ENCODE data around the gene CABLES2. TPM values are rescaled to one million over a fixed set of nuclear protein-coding genes. Genes with fewer than 3 reads are reported as not detected.

Gene CABLES2
- total RNA-seq, 1 donor from 2014 or later: 1.0 TPM

DNA sequence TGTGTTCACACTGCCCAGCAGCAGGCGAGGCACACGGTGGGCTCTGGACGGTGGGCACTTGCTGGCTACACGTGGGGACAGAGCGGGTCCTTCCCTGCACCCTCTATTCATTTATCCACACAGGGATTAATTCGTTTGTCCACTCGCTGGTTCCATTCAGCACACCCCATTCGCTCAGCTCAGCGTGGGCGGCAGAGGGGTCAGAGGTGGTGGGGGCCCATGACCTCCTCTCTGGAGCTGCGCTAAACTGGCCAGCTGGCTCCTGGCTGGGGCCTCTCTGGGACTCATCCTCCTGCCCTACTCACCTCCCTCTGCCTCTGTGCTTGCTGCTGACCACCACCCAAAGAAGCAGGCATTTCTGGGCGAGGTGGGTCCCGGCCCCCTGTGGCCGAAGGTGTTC, 41.7 kb upstream of the CABLES2 start:
- peaks cover 36 to 71% (median 58%) of the 10 kb centered on the region in 3 donors for H3K27me3 ChIP-seq (ENCODE audit: control insufficient read depth in 3 of 3, insufficient read depth in 3 of 3, low read length in 3 of 3)

GRCh38 chr20:62448038-62448437, 41.0 kb upstream of the CABLES2 start:
- H3K27ac ChIP-seq (ENCODE audit: low read depth, low read length): no peak overlapping the region
- H3K9ac ChIP-seq (ENCODE audit: low read depth in 1 of 3, low read length in 3 of 3): no peak overlapping the region
- H3K9me3 ChIP-seq (ENCODE audit: control insufficient read depth in 3 of 3, low read length in 3 of 3): no peaks in the 10 kb centered on the region
- no peaks in the 10 kb centered on the region for H3K36me3 ChIP-seq (ENCODE audit: control insufficient read depth in 3 of 3, insufficient read depth in 3 of 3, low read length in 3 of 3)
- no peaks in the 10 kb centered on the region for H3K4me1 ChIP-seq (ENCODE audit: control insufficient read depth in 3 of 3, insufficient read depth in 3 of 3, low read length in 3 of 3)
- no peak overlapping the region for H3K4me3 ChIP-seq (ENCODE audit: low read length in 3 of 3)
- H3K27me3 ChIP-seq (ENCODE audit: control insufficient read depth in 3 of 3, insufficient read depth in 3 of 3, low read length in 3 of 3): peaks cover 36 to 65% (median 58%) of the 10 kb centered on the region in 3 donors

More for the DNA sequence above, 41.7 kb upstream of the CABLES2 start:
- no peaks in the 10 kb centered on the region for H3K4me1 ChIP-seq (ENCODE audit: control insufficient read depth in 3 of 3, insufficient read depth in 3 of 3, low read length in 3 of 3)
- no peak overlapping the region for H3K4me3 ChIP-seq (ENCODE audit: low read length in 3 of 3)
- no peak overlapping the region for H3K27ac ChIP-seq (ENCODE audit: low read depth, low read length)
- H3K9ac ChIP-seq (ENCODE audit: low read depth in 1 of 3, low read length in 3 of 3): no peak overlapping the region
- no peaks in the 10 kb centered on the region for H3K9me3 ChIP-seq (ENCODE audit: control insufficient read depth in 3 of 3, low read length in 3 of 3)
- no peaks in the 10 kb centered on the region for H3K36me3 ChIP-seq (ENCODE audit: control insufficient read depth in 3 of 3, insufficient read depth in 3 of 3, low read length in 3 of 3)

GRCh38 chr20:62446888-62447869, 40.1 kb upstream of the CABLES2 start:
- Histone ChIP-seq H3K4me1 (ENCODE audit: control insufficient read depth in 3 of 3, insufficient read depth in 3 of 3, low read length in 3 of 3) (no peaks in the 10 kb centered on the region), H3K36me3 (ENCODE audit: control insufficient read depth in 3 of 3, insufficient read depth in 3 of 3, low read length in 3 of 3) (no peaks in the 10 kb centered on the region), H3K4me3 (ENCODE audit: low read length in 3 of 3) (no peak overlapping the region), H3K27me3 (ENCODE audit: control insufficient read depth in 3 of 3, insufficient read depth in 3 of 3, low read length in 3 of 3) (peaks cover 36 to 60% (median 55%) of the 10 kb centered on the region in 3 donors), H3K9me3 (ENCODE audit: control insufficient read depth in 3 of 3, low read length in 3 of 3) (no peaks in the 10 kb centered on the region), H3K27ac (ENCODE audit: low read depth, low read length) (no peak overlapping the region), H3K9ac (ENCODE audit: low read depth in 1 of 3, low read length in 3 of 3) (no peak overlapping the region)

DNA sequence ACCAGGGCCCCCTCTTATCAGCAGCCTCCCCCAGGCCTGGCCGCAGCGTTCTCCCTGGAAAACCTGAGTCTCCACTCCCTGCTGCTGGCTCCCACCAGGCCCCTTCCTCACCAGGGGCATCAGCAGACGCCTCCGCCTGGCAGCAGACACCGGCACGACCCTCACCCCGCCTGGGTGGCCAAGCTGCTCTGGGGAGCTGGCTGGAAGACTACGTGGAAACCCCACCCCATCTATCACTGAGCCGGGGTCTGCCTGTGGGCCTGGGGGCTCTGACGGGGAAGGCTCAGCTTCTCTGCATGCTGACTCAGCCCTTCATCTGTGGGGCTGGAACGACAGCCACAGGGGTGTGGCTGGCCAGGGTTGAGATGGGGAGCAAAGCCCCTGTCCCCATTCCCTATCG, 39.4 kb upstream of the CABLES2 start:
- Histone ChIP-seq H3K27me3 (ENCODE audit: control insufficient read depth in 3 of 3, insufficient read depth in 3 of 3, low read length in 3 of 3) (peaks cover 36 to 61% (median 60%) of the 10 kb centered on the region in 3 donors), H3K9ac (ENCODE audit: low read depth in 1 of 3, low read length in 3 of 3) (no peak overlapping the region), H3K36me3 (ENCODE audit: control insufficient read depth in 3 of 3, insufficient read depth in 3 of 3, low read length in 3 of 3) (no peaks in the 10 kb centered on the region), H3K4me3 (ENCODE audit: low read length in 3 of 3) (no peak overlapping the region), H3K4me1 (ENCODE audit: control insufficient read depth in 3 of 3, insufficient read depth in 3 of 3, low read length in 3 of 3) (no peaks in the 10 kb centered on the region), H3K9me3 (ENCODE audit: control insufficient read depth in 3 of 3, low read length in 3 of 3) (no peaks in the 10 kb centered on the region), H3K27ac (ENCODE audit: low read depth, low read length) (no peak overlapping the region)

- Histone ChIP-seq H3K9ac (ENCODE audit: low read depth in 1 of 3, low read length in 3 of 3) (no peak overlapping the region), H3K27me3 (ENCODE audit: control insufficient read depth in 3 of 3, insufficient read depth in 3 of 3, low read length in 3 of 3) (peaks cover 33 to 63% (median 61%) of the 10 kb centered on the region in 3 donors), H3K36me3 (ENCODE audit: control insufficient read depth in 3 of 3, insufficient read depth in 3 of 3, low read length in 3 of 3) (no peaks in the 10 kb centered on the region), H3K4me1 (ENCODE audit: control insufficient read depth in 3 of 3, insufficient read depth in 3 of 3, low read length in 3 of 3) (no peaks in the 10 kb centered on the region), H3K9me3 (ENCODE audit: control insufficient read depth in 3 of 3, low read length in 3 of 3) (no peaks in the 10 kb centered on the region), H3K27ac (ENCODE audit: low read depth, low read length) (no peak overlapping the region), H3K4me3 (ENCODE audit: low read length in 3 of 3) (no peak overlapping the region)
Observed at GRCh38 chr20:62445553-62446340, 38.7 kb upstream of the CABLES2 start.

DNA sequence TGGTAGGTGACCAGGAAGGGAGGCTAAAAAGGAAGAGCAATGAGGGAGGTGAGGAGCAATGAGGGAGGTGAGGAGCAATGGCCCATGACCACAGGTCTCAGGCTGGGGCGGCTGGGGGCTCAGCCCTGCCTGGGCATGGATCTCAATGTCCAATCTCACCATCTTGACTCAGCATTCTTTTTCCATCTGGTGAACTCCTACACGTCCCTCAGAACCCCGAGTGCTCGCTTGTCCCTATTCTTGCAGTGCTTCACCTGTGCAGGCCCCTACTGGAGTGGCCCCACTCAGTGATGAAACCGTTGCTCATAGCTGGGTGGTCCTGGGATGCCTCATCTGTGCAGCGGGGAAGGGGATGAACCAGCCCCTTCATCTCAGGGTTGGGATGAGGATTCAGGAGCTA, 37.2 kb upstream of the CABLES2 start:
- H3K4me1 ChIP-seq (ENCODE audit: control insufficient read depth in 3 of 3, insufficient read depth in 3 of 3, low read length in 3 of 3): no peaks in the 10 kb centered on the region
- no peaks in the 10 kb centered on the region for H3K9me3 ChIP-seq (ENCODE audit: control insufficient read depth in 3 of 3, low read length in 3 of 3)
- no peaks in the 10 kb centered on the region for H3K36me3 ChIP-seq (ENCODE audit: control insufficient read depth in 3 of 3, insufficient read depth in 3 of 3, low read length in 3 of 3)
- H3K27me3 ChIP-seq (ENCODE audit: control insufficient read depth in 3 of 3, insufficient read depth in 3 of 3, low read length in 3 of 3): peaks cover 26 to 66% (median 52%) of the 10 kb centered on the region in 3 donors
- no peak overlapping the region for H3K4me3 ChIP-seq (ENCODE audit: low read length in 3 of 3)
- H3K9ac ChIP-seq (ENCODE audit: low read depth in 1 of 3, low read length in 3 of 3): no peak overlapping the region
- H3K27ac ChIP-seq (ENCODE audit: low read depth, low read length): no peak overlapping the region

DNA sequence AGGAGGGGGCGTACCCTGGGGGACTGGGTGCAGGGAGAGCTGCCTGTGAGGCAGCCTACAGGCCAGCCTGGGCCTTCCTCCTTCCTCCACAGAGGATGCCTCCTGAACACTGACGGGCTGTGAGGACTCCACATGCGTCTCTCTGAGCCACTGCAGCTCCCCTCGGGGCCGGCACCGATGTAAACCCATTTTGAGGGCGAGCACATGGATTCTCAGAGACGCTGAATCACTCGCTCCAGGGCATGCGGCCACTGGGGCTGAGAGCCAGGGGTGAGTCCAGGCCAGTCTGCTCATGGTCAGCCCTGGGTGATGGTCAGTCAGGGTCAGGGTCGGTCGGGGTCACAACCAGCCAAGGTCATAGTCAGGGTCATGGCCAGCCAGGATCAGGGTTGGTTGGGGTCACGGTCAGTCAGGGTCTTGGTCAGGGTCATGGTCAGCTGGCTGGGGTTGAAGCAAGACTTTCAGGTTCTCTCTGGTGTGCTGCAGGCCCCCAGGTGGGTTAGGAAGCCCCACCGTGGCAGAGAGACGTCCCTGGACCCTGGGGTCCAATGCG, 35.0 kb upstream of the CABLES2 start:
- peaks cover 4 to 9% (median 9%) of the 10 kb centered on the region in 3 donors for H3K4me1 ChIP-seq (ENCODE audit: control insufficient read depth in 3 of 3, insufficient read depth in 3 of 3, low read length in 3 of 3)
- H3K9ac ChIP-seq (ENCODE audit: low read depth in 1 of 3, low read length in 3 of 3): no peak overlapping the region
- no peaks in the 10 kb centered on the region for H3K36me3 ChIP-seq (ENCODE audit: control insufficient read depth in 3 of 3, insufficient read depth in 3 of 3, low read length in 3 of 3)
- no peak overlapping the region for H3K4me3 ChIP-seq (ENCODE audit: low read length in 3 of 3)
- H3K27ac ChIP-seq (ENCODE audit: low read depth, low read length): no peak overlapping the region
- H3K9me3 ChIP-seq (ENCODE audit: control insufficient read depth in 3 of 3, low read length in 3 of 3): no peaks in the 10 kb centered on the region
- H3K27me3 ChIP-seq (ENCODE audit: control insufficient read depth in 3 of 3, insufficient read depth in 3 of 3, low read length in 3 of 3): peaks cover 19 to 51% (median 44%) of the 10 kb centered on the region in 3 donors

- Histone ChIP-seq H3K27ac (ENCODE audit: low read depth, low read length) (no peak overlapping the region), H3K9ac (ENCODE audit: low read depth in 1 of 3, low read length in 3 of 3) (no peak overlapping the region), H3K9me3 (ENCODE audit: control insufficient read depth in 3 of 3, low read length in 3 of 3) (no peaks in the 10 kb centered on the region), H3K27me3 (ENCODE audit: control insufficient read depth in 3 of 3, insufficient read depth in 3 of 3, low read length in 3 of 3) (peaks cover 13 to 48% (median 42%) of the 10 kb centered on the region in 3 donors), H3K4me1 (ENCODE audit: control insufficient read depth in 3 of 3, insufficient read depth in 3 of 3, low read length in 3 of 3) (peaks cover 5 to 15% (median 14%) of the 10 kb centered on the region in 3 donors), H3K36me3 (ENCODE audit: control insufficient read depth in 3 of 3, insufficient read depth in 3 of 3, low read length in 3 of 3) (no peaks in the 10 kb centered on the region), H3K4me3 (ENCODE audit: low read length in 3 of 3) (no peak overlapping the region)
Observed at GRCh38 chr20:62439218-62439617, 32.1 kb upstream of the CABLES2 start.

GRCh38 chr20:62437927-62438326, 30.8 kb upstream of the CABLES2 start:
- Histone ChIP-seq H3K4me1 (ENCODE audit: control insufficient read depth in 3 of 3, insufficient read depth in 3 of 3, low read length in 3 of 3) (peaks cover 16 to 26% (median 25%) of the 10 kb centered on the region in 3 donors), H3K27me3 (ENCODE audit: control insufficient read depth in 3 of 3, insufficient read depth in 3 of 3, low read length in 3 of 3) (peaks cover 13 to 46% (median 42%) of the 10 kb centered on the region in 3 donors), H3K9me3 (ENCODE audit: control insufficient read depth in 3 of 3, low read length in 3 of 3) (no peaks in the 10 kb centered on the region), H3K36me3 (ENCODE audit: control insufficient read depth in 3 of 3, insufficient read depth in 3 of 3, low read length in 3 of 3) (no peaks in the 10 kb centered on the region), H3K4me3 (ENCODE audit: low read length in 3 of 3) (peak overlapping the region in 1 of 3 donors; percentile 22), H3K27ac (ENCODE audit: low read depth, low read length) (no peak overlapping the region), H3K9ac (ENCODE audit: low read depth in 1 of 3, low read length in 3 of 3) (peak overlapping the region in 1 of 3 donors; percentile 45)

Data from skeletal muscle tissue (tissue), 4 donors.